ENCODE measurements around the gene YJU2. TPM values are rescaled to one million over a fixed set of nuclear protein-coding genes. Genes with fewer than 3 reads are reported as not detected.

YJU2 gene
- total RNA-seq, 1 experiment from 2014 or later: 26.9 TPM

GRCh38 chr19:4238831-4239230 is 8.0 kb upstream of the YJU2 start:
- DNase-seq (ENCODE audit: low read depth, low spot score) (no peak), ATAC-seq (no peak)
- ChIA-PET RAD21 (ENCODE audit: low non-redundant PET in 1 of 2, low total read pairs in 2 of 2, uncharacterized antibody in 2 of 2, unreplicated experiment in 2 of 2) (no interaction called here), POLR2A (no interaction called here), CTCF (no interaction called here)
- no peak for TF ChIP-seq JUND (IDR thresholded peaks at IDR 0.05)
- no peak for TF ChIP-seq ZBTB33 (IDR thresholded peaks at IDR 0.05; ENCODE audit: extremely low read depth, insufficient replicate concordance, low read length)
- TF ChIP-seq FOSL1 (IDR thresholded peaks at IDR 0.05; ENCODE audit: low read depth): no peak
- TF ChIP-seq ZFX (IDR thresholded peaks at IDR 0.05): no peak
- TF ChIP-seq POLR2A (IDR thresholded peaks at IDR 0.05; ENCODE audit: borderline replicate concordance, extremely low read depth, insufficient read depth, insufficient read length): no peak
- no peak for TF ChIP-seq SIN3A (IDR thresholded peaks at IDR 0.05; ENCODE audit: low read depth)
- TF ChIP-seq EZH2 (IDR thresholded peaks at IDR 0.05): no peak
- TF ChIP-seq MAX (IDR thresholded peaks at IDR 0.05): no peak
- no peak for TF ChIP-seq TCF7L2 (IDR thresholded peaks at IDR 0.05; ENCODE audit: borderline replicate concordance, extremely low read depth, insufficient read depth, insufficient read length)
- no peak for TF ChIP-seq EZH2phosphoT487 (IDR thresholded peaks at IDR 0.05; ENCODE audit: borderline replicate concordance)
- TF ChIP-seq ZNF274 (IDR thresholded peaks at IDR 0.05; ENCODE audit: low read depth, low read length): no peak
- TF ChIP-seq SP1 (IDR thresholded peaks at IDR 0.05; ENCODE audit: low read depth): no peak
- no peak for TF ChIP-seq CBX3 (IDR thresholded peaks at IDR 0.05; ENCODE audit: low read depth)
- TF ChIP-seq RAD21 (IDR thresholded peaks at IDR 0.05; ENCODE audit: low read depth): no peak
- no peak for TF ChIP-seq SRF (IDR thresholded peaks at IDR 0.05; ENCODE audit: low read depth)
- H4K20me1 ChIP-seq (ENCODE audit: insufficient read depth): no peaks in the 10 kb centered on the region
- no peak overlapping the region for H3K27ac ChIP-seq (ENCODE audit: low read depth, low read length)
- no peak overlapping the region for H3K4me2 ChIP-seq (ENCODE audit: low read length)
- H2AFZ ChIP-seq (ENCODE audit: low read depth, low read length, poor library complexity, severe bottlenecking): no peak overlapping the region
- no peaks in the 10 kb centered on the region for H3K27me3 ChIP-seq (ENCODE audit: insufficient read depth, low read length)
- no peak overlapping the region for H3K4me3 ChIP-seq (replicated peaks in 1 of 2; ENCODE audit: low read depth in 1 of 2, low read length in 2 of 2)
- no peak overlapping the region for H3K9ac ChIP-seq (ENCODE audit: low read length)
- H3K36me3 ChIP-seq (ENCODE audit: control insufficient read depth in 1 of 2, insufficient read depth in 2 of 2, low read length in 2 of 2): no peaks in the 10 kb centered on the region
- H3K79me2 ChIP-seq (ENCODE audit: insufficient read depth, low read length): no peaks in the 10 kb centered on the region
- intact Hi-C loops (cut with micrococcal nuclease): no loop called here
- no TSS peak for BruUV-seq (replicated peaks)
- peaks cover 8 to 10% of the 10 kb centered on the region in 2 experiments; a peak in 3 of 4 replicates for H3K9me3 ChIP-seq (ENCODE audit: control insufficient read depth in 1 of 2, insufficient read depth in 1 of 2, low read depth in 1 of 2, low read length in 2 of 2)
- H3K4me1 ChIP-seq (ENCODE audit: control insufficient read depth in 1 of 2, insufficient read depth in 2 of 2, low read length in 2 of 2): no peaks in the 10 kb centered on the region
- no peaks in the 10 kb centered on the region for H3K9me2 ChIP-seq (ENCODE audit: insufficient read depth)
